ENCODE measurements around the gene PIK3AP1.
"Not testable (repeated sequence)": the region's sequence is repeated elsewhere in the genome, so short reads cannot be mapped to it uniquely, and the experiment has no call there.

DNA sequence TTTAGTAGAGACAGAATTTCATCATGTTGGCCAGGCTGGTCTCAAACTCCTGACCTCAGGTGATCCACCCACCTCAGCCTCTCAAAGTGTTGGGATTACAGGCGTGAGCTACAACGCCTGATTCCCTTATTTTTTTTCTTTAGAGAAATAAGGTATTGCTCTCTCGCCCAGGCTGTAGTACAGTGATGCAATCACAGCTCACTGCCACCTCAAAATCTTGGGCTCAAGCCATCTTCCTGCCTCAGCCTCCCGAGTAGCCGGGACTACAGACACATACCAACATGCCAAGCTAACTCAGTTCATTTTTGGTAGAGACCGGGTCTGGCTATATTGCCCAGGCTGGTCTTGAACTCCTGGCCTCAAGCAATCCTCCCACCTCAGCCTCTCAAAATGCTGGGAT, 21.2 kb upstream of the PIK3AP1 start:
- TF ChIP-seq CTCF (IDR thresholded peaks at IDR 0.05 in 8 of 11, conservative IDR thresholded peaks at IDR 0.05 in 3 of 11); POLR2A (IDR thresholded peaks at IDR 0.05): not testable (repeated sequence)
